Activated CD8-positive, alpha-beta memory T cell treated with anti-CD3 and anti-CD28 coated beads for 36 hours (primary cell): ENCODE data around the gene EXOC3L1. TPM values are rescaled to one million over a fixed set of nuclear protein-coding genes. Genes with fewer than 3 reads are reported as not detected.

Source experiments
- CTCF ChIA-PET: fragments of 350-600 bp; sonication (Branson Sonifier 250); formaldehyde crosslinking; loops from one replicate; lab custom pipeline; 2021; ENCODE audit warnings: antibody characterized with exemption; lab: Charles Lee
- POLR2A ChIA-PET: fragments of 350-600 bp; sonication (Branson Sonifier 250); formaldehyde crosslinking; loops from one replicate; lab custom pipeline; 2021; ENCODE audit warnings: antibody characterized with exemption; lab: Charles Lee
- total RNA-seq, 2 experiments: library from RNA; stranded (reverse); gene quantifications; one replicate each; pipeline ENCODE4 v1.2.3, GENCODE V29; 2021

The EXOC3L1 gene
- total RNA-seq, 2 experiments from 2014 or later, result 0.19 TPM; not detected in 1

- ChIA-PET CTCF (no interaction called here), POLR2A (no interaction called here)
These were observed 14.1 kb upstream of the EXOC3L1 start for GRCh38 chr16:67204076-67204475.

GRCh38 chr16:67202956-67203493 lies 13.1 kb upstream of the EXOC3L1 start:
- POLR2A ChIA-PET, result interaction anchor here (0.6 kb wide), 1 partner anchor 30 kb away, joined by 4 read pairs; no protein-coding TSS in a partner anchor
- CTCF ChIA-PET, result no interaction called here

GRCh38 chr16:67202426-67202825 lies 12.5 kb upstream of the EXOC3L1 start:
- CTCF ChIA-PET, result no interaction called here
- POLR2A ChIA-PET, result interaction anchor here (0.6 kb wide), 1 partner anchor 30 kb away, joined by 4 read pairs; no protein-coding TSS in a partner anchor

GRCh38 chr16:67201411-67202345 lies 11.7 kb upstream of the EXOC3L1 start:
- CTCF ChIA-PET, result interaction anchor here (1.2 kb wide), 1 partner anchor 9 kb away, joined by 3 read pairs; no protein-coding TSS in a partner anchor
- POLR2A ChIA-PET, result no interaction called here

GRCh38 chr16:67200491-67200890 lies 10.6 kb upstream of the EXOC3L1 start:
- ChIA-PET CTCF (interaction anchor here (1.2 kb wide), 1 partner anchor 8 kb away, joined by 3 read pairs; no protein-coding TSS in a partner anchor), POLR2A (no interaction called here)

- ChIA-PET CTCF (interaction anchor here (1.5 kb wide), 1 partner anchor 249 kb away, joined by 3 read pairs; no protein-coding TSS in a partner anchor), POLR2A (no interaction called here)
These were observed 9.9 kb upstream of the EXOC3L1 start for GRCh38 chr16:67199808-67200198.

- CTCF ChIA-PET, result interaction anchor here (1.5 to 2.1 kb wide), 2 partner anchors 9 to 250 kb away, joined by 3 to 7 read pairs; no protein-coding TSS in a partner anchor
- POLR2A ChIA-PET, result no interaction called here
These were observed 9.3 kb upstream of the EXOC3L1 start, which contains the start of gene ELMO3 for GRCh38 chr16:67199011-67199807. ELMO3 (plus strand) TSS chr16:67199131; CDS start chr16:67199327, 196 bp downstream.

- ChIA-PET POLR2A (interaction anchor here (0.7 kb wide), 1 partner anchor 10 kb away, joined by 3 read pairs; no protein-coding TSS in a partner anchor), CTCF (interaction anchor here (0.8 to 2.1 kb wide), 7 partner anchors 10 to 251 kb away, joined by 3 to 7 read pairs (median 4); partner anchors contain the start of gene TMEM208)
These were observed 8.3 kb upstream of the EXOC3L1 start for GRCh38 chr16:67198238-67198734.

- ChIA-PET POLR2A (interaction anchor here (0.7 kb wide), 1 partner anchor 10 kb away, joined by 3 read pairs; no protein-coding TSS in a partner anchor), CTCF (interaction anchor here (0.7 to 2.1 kb wide), 7 partner anchors 10 to 42 kb away, joined by 3 to 7 read pairs (median 4); partner anchors contain the start of genes NOL3 and TMEM208)
These were observed 7.8 kb upstream of the EXOC3L1 start for GRCh38 chr16:67197704-67198103.

GRCh38 chr16:67196881-67197280 lies 6.9 kb upstream of the EXOC3L1 start:
- CTCF ChIA-PET, result interaction anchor here (0.9 to 2.1 kb wide), 4 partner anchors 12 to 220 kb away, joined by 4 to 6 read pairs (median 5); partner anchors contain the start of genes B3GNT9 and TMEM208
- POLR2A ChIA-PET, result interaction anchor here (1.1 kb wide), 1 partner anchor 11 kb away, joined by 3 read pairs; no protein-coding TSS in a partner anchor

- ChIA-PET POLR2A (interaction anchor here (1.1 kb wide), 1 partner anchor 13 kb away, joined by 3 read pairs; no protein-coding TSS in a partner anchor), CTCF (interaction anchor here (1.2 to 1.5 kb wide), 2 partner anchors 142 to 218 kb away, joined by 3 to 4 read pairs; no protein-coding TSS in a partner anchor)
These were observed 5.7 kb upstream of the EXOC3L1 start for GRCh38 chr16:67195676-67196075.

- ChIA-PET CTCF (interaction anchor here (0.6 kb wide), 1 partner anchor 77 kb away, joined by 3 read pairs; no protein-coding TSS in a partner anchor), POLR2A (no interaction called here)
These were observed 4.3 kb upstream of the EXOC3L1 start for GRCh38 chr16:67194260-67194659.

- ChIA-PET CTCF (interaction anchor here (1.4 kb wide), 1 partner anchor 53 kb away, joined by 3 read pairs; no protein-coding TSS in a partner anchor), POLR2A (interaction anchor here (0.9 kb wide), 1 partner anchor 19 kb away, joined by 3 read pairs; no protein-coding TSS in a partner anchor)
These were observed 3.6 kb upstream of the EXOC3L1 start for GRCh38 chr16:67193536-67193935.

- ChIA-PET CTCF (interaction anchor here (0.8 to 1.4 kb wide), 6 partner anchors 8 to 215 kb away, joined by 3 to 4 read pairs (median 3); no protein-coding TSS in a partner anchor), POLR2A (interaction anchor here (0.5 to 0.9 kb wide), 3 partner anchors 15 to 165 kb away, joined by 3 to 5 read pairs (median 5); no protein-coding TSS in a partner anchor)
These were observed 2.9 kb upstream of the EXOC3L1 start for GRCh38 chr16:67192781-67193361.

- ChIA-PET POLR2A (interaction anchor here (0.6 to 0.7 kb wide), 2 partner anchors 16 to 117 kb away, joined by 3 to 5 read pairs; no protein-coding TSS in a partner anchor), CTCF (interaction anchor here (0.5 to 1.4 kb wide), 8 partner anchors 9 to 235 kb away, joined by 3 to 4 read pairs (median 3); no protein-coding TSS in a partner anchor)
These were observed 2.2 kb upstream of the EXOC3L1 start, which contains the start of gene E2F4 for GRCh38 chr16:67191995-67192681. E2F4 (plus strand) TSS chr16:67192155; CDS start chr16:67192228, 73 bp downstream.

- POLR2A ChIA-PET, result interaction anchor here (0.6 kb wide), 1 partner anchor 117 kb away, joined by 3 read pairs; no protein-coding TSS in a partner anchor
- CTCF ChIA-PET, result no interaction called here
These were observed 1.6 kb upstream of the EXOC3L1 start for GRCh38 chr16:67191411-67191994.
